Lung (tissue), 12 donors: Measurements from ENCODE around the gene TBC1D1. TPM values are rescaled to one million over a fixed set of nuclear protein-coding genes. Genes with fewer than 3 reads are reported as not detected.

Experiments
- ATAC-seq: fragments of 200-7000 bp; cut with Tn5 transposase; one replicate; pipeline ENCODE4 v1.9.1; 2020; ENCODE audit warnings: moderate number of reproducible peaks; ENCODE audit not compliant: insufficient read depth, low FRiP score
- DNase-seq, 3 donors: peaks; one replicate each; pipeline ENCODE4 v3.0.0-alpha.2; 2013 to 2017
- H3K27ac ChIP-seq, 2 donors: one replicate each; pipeline ENCODE4 v1.5.1; 2013; ENCODE audit warnings: mild to moderate bottlenecking in 2 of 2, moderate library complexity in 2 of 2, control low read depth in 1 of 2, inconsistent platforms in 1 of 2, low read depth in 1 of 2, low read length in 1 of 2
- H3K27me3 ChIP-seq, 3 donors: one replicate each; pipeline ENCODE4 v1.5.1; 2013; ENCODE audit warnings: low read length in 2 of 3; ENCODE audit not compliant: control insufficient read depth in 3 of 3, insufficient read depth in 3 of 3
- H3K36me3 ChIP-seq, 4 donors: one replicate each; pipeline ENCODE4 v1.5.1; 2013; ENCODE audit warnings: low read length in 4 of 4, mild to moderate bottlenecking in 1 of 4, moderate library complexity in 1 of 4; ENCODE audit not compliant: control insufficient read depth in 4 of 4, insufficient read depth in 4 of 4
- H3K4me1 ChIP-seq, 5 donors: one replicate each; pipeline ENCODE4 v1.5.1; 2013; ENCODE audit warnings: low read length in 5 of 5, mild to moderate bottlenecking in 2 of 5, moderate library complexity in 1 of 5; ENCODE audit not compliant: control insufficient read depth in 5 of 5, insufficient read depth in 5 of 5
- H3K4me3 ChIP-seq: one replicate; pipeline ENCODE4 v1.5.1; 2013; ENCODE audit warnings: mild to moderate bottlenecking, control low read depth, moderate library complexity
- H3K9ac ChIP-seq, 2 donors: one replicate each; pipeline ENCODE4 v1.5.1; 2013; ENCODE audit warnings: low read length in 2 of 2, control low read depth in 1 of 2; ENCODE audit not compliant: insufficient read depth in 1 of 2
- H3K9me3 ChIP-seq, 4 donors: one replicate each; pipeline ENCODE4 v1.5.1; 2013; ENCODE audit warnings: low read length in 3 of 4, mild to moderate bottlenecking in 1 of 4, moderate library complexity in 1 of 4; ENCODE audit not compliant: control insufficient read depth in 4 of 4, insufficient read depth in 3 of 4
- WGBS, 2 donors: extraction: QIAGEN DNeasy Blood & Tissue Kit; methylation state at CpG; one replicate each; pipeline ENCODE4 v1.1.7; 2013; 5-methylcytosine and 5-hydroxymethylcytosine counted together
- polyA plus RNA-seq, 2 donors: library from polyadenylated mRNA; stranded (reverse); fragments of 200-250 nt; gene quantifications; one replicate each; pipeline ENCODE4 v1.2.1, GENCODE V29; 2013
- total RNA-seq, 2 donors: library from RNA; depleted of rRNA in 1 of 2; stranded (reverse); fragments of >200 nt in 1 of 2; gene quantifications; one replicate each; pipeline ENCODE4 v1.2.1, GENCODE V29; 2014 to 2021
- TF ChIP-seq, protein P1 (sequence below): IDR thresholded peaks from 2 replicates; pipeline ENCODE4 v1.5.1; 2012; ENCODE audit warnings: mild to moderate bottlenecking; ENCODE audit errors: control extremely low read depth, extremely low read depth
- donor health status: control.
- donor health status: control.
- donor health status: Bipolar disorder and iron deficiency.
- donor health status: healthy.
- donor health status: DM: yes; HTN: yes; CAD: no.

TBC1D1 gene
- total and polyA plus RNA-seq, 4 donors: 23.6 to 71.1 (median 43.9) TPM

DNA sequence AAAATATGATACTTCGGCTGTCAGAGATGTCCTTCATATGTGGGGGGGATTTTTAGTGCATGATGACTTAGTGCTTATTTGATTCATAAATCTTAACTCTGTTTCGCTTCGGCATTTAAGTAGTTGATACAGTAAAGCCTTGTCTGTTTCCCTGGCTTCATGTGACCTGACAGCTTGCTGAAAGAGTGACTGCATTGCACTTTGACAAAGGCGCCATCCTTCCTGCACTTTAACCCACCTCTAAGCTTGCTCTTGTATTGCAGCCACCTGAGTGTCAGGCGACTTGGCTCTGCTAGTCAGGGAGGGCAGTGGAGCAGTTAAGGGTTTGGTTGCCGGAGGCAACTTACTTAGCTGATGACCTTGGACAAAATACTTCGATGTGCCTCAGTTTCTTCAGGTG lies 134.8 kb downstream of the TBC1D1 start:
- Histone ChIP-seq H3K27ac (no peak overlapping the region), H3K9ac (no peak overlapping the region), H3K4me1 (peaks cover 0 to 8% (median 2%) of the 10 kb centered on the region in 5 donors), H3K4me3 (no peak overlapping the region), H3K9me3 (no peaks in the 10 kb centered on the region), H3K27me3 (no peaks in the 10 kb centered on the region), H3K36me3 (peaks cover 0 to 25% (median 10%) of the 10 kb centered on the region in 4 donors)
- no peak for ATAC-seq
- DNase-seq: no peak
- TF ChIP-seq, protein P1, sequence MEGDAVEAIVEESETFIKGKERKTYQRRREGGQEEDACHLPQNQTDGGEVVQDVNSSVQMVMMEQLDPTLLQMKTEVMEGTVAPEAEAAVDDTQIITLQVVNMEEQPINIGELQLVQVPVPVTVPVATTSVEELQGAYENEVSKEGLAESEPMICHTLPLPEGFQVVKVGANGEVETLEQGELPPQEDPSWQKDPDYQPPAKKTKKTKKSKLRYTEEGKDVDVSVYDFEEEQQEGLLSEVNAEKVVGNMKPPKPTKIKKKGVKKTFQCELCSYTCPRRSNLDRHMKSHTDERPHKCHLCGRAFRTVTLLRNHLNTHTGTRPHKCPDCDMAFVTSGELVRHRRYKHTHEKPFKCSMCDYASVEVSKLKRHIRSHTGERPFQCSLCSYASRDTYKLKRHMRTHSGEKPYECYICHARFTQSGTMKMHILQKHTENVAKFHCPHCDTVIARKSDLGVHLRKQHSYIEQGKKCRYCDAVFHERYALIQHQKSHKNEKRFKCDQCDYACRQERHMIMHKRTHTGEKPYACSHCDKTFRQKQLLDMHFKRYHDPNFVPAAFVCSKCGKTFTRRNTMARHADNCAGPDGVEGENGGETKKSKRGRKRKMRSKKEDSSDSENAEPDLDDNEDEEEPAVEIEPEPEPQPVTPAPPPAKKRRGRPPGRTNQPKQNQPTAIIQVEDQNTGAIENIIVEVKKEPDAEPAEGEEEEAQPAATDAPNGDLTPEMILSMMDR: no peak
- 96 to 97% methylated on average over 7 of the region's 7 CpGs for WGBS, 2 donors

DNA sequence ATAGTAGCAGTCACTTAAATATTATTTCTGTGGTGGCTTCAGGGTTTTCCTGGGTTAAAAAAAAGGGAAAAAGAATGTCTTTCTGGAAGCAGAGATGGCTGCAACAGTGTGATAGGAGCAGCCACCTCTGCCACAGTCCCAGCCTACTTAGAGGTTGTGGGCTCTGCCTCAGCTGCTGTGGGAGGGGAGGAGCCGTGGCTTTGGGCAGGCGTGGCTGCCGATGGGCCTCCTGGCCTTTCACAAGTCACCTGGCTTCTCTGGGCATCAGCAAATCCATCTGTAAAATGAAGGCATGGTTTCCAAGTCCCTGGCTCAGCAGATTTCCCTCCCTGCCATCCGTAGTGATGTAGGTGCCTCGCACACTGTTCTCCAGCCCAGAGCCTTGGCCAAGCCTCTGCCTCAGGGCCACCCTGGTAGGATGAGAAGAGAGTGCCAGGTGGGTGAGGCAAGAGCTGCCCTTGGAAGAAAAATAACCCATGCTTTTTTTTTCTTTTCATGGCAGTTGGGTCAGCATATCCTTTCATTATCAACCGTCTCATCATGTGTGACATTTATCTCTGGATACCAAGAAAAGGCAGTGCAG lies 135.4 kb downstream of the TBC1D1 start:
- WGBS, 2 donors: 79 to 83% methylated on average over 6 of the region's 6 CpGs

DNA sequence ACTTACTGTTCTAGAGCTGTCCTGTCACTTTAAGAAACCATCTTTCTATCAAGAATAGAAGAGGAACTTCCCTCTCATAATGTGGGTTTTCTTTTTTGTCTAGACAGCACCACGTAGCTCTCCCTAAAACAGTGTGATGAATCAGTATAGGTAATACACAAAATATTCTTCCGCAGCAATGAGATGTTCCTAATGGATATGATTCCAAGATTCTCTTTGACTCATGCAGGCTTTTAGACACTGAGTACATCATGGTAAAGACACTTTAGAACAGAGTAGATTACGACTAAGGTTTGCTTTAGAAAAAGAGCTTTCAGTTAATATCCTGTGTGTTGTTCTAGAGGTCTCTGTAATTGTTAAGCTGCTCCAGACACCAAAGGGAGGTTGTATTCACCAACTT lies 139.1 kb downstream of the TBC1D1 start:
- DNase-seq: no peak
- no peak overlapping the region for H3K4me3 ChIP-seq
- no peak overlapping the region for H3K9ac ChIP-seq
- H3K9me3 ChIP-seq: no peaks in the 10 kb centered on the region
- TF ChIP-seq, protein P1: no peak
- H3K27me3 ChIP-seq: no peaks in the 10 kb centered on the region
- peaks cover 0 to 19% (median 8%) of the 10 kb centered on the region in 4 donors for H3K36me3 ChIP-seq
- ATAC-seq: no peak
- no peak overlapping the region for H3K27ac ChIP-seq
- H3K4me1 ChIP-seq: no peaks in the 10 kb centered on the region
- 38 to 48% methylated on average over 3 of the region's 3 CpGs for WGBS, 2 donors

More for the DNA sequence above, 135.4 kb downstream of the TBC1D1 start:
- peaks cover 0 to 8% (median 2%) of the 10 kb centered on the region in 5 donors for H3K4me1 ChIP-seq
- no peak overlapping the region for H3K27ac ChIP-seq
- no peak for ATAC-seq
- no peaks in the 10 kb centered on the region for H3K27me3 ChIP-seq
- no peak for DNase-seq
- H3K4me3 ChIP-seq: no peak overlapping the region
- no peaks in the 10 kb centered on the region for H3K9me3 ChIP-seq
- no peak overlapping the region for H3K9ac ChIP-seq
- peaks cover 0 to 25% (median 9%) of the 10 kb centered on the region in 4 donors for H3K36me3 ChIP-seq
- TF ChIP-seq, protein P1: no peak
